Midbrain (tissue), 1 donor: ENCODE results near the gene TUBB2A.
"Not testable (repeated sequence)": the region's sequence is repeated elsewhere in the genome, so short reads cannot be mapped to it uniquely, and the experiment has no call there.

Source experiments
- DNase-seq: peaks from one replicate; lab custom pipeline; 2025; lab: John Stamatoyannopoulos, UW

TUBB2A gene

GRCh38 chr6:3152689-3153088 lies 4.7 kb downstream of the TUBB2A start:
- DNase-seq = no peak

- no peak for DNase-seq
These were observed 5.7 kb downstream of the TUBB2A start for GRCh38 chr6:3151691-3152090.

- no peak for DNase-seq
These were observed 9.2 kb downstream of the TUBB2A start for GRCh38 chr6:3147914-3148757.

- no peak for DNase-seq
These were observed 12.8 kb downstream of the TUBB2A start for GRCh38 chr6:3144571-3144970.

- no peak for DNase-seq
These were observed 14.2 kb downstream of the TUBB2A start for GRCh38 chr6:3143158-3143557.

GRCh38 chr6:3142536-3142935 lies 14.8 kb downstream of the TUBB2A start:
- no peak for DNase-seq

- no peak for DNase-seq
These were observed 17.1 kb downstream of the TUBB2A start for GRCh38 chr6:3140201-3140600.

GRCh38 chr6:3139090-3139903 lies 18.0 kb downstream of the TUBB2A start:
- DNase-seq = peak; percentile 20

- DNase-seq = no peak
These were observed 19.0 kb downstream of the TUBB2A start for GRCh38 chr6:3138341-3138740.

- not testable (repeated sequence) for DNase-seq
These were observed 19.5 kb downstream of the TUBB2A start for GRCh38 chr6:3137873-3138272.

- no peak for DNase-seq
These were observed 20.1 kb downstream of the TUBB2A start for GRCh38 chr6:3137057-3137777.

- no peak for DNase-seq
These were observed 20.9 kb downstream of the TUBB2A start for GRCh38 chr6:3136292-3137011.

- no peak for DNase-seq
These were observed 21.6 kb downstream of the TUBB2A start for GRCh38 chr6:3135668-3136291.

- no peak for DNase-seq
These were observed 23.8 kb downstream of the TUBB2A start for GRCh38 chr6:3133515-3133914.

GRCh38 chr6:3131695-3132094 lies 25.6 kb downstream of the TUBB2A start:
- no peak for DNase-seq

GRCh38 chr6:3128356-3129108 lies 28.8 kb downstream of the TUBB2A start:
- no peak for DNase-seq

GRCh38 chr6:3125815-3126214 lies 31.5 kb downstream of the TUBB2A start:
- DNase-seq = no peak

GRCh38 chr6:3124667-3125066 lies 32.7 kb downstream of the TUBB2A start:
- no peak for DNase-seq

- DNase-seq = no peak
These were observed 34.5 kb downstream of the TUBB2A start for GRCh38 chr6:3122823-3123182.

GRCh38 chr6:3120765-3121089 lies 36.6 kb downstream of the TUBB2A start:
- no peak for DNase-seq
